HepG2 (cell line): ENCODE data around the gene AMIGO3. TPM values are rescaled to one million over a fixed set of nuclear protein-coding genes. Genes with fewer than 3 reads are reported as not detected.

Source experiments
- CREB1 ChIP-seq, 2 experiments: fragments of 450-650 bp in 1 of 2; IDR thresholded peaks; 2 replicates each; pipeline ENCODE4 v1.6.1; 2016 to 2017; ENCODE audit warnings: control low read depth in 1 of 2, mild to moderate bottlenecking in 1 of 2, missing compliant biosample characterization in 1 of 2, missing genetic modification characterization in 1 of 2
- GTF3A ChIP-seq: sonication (generic); formaldehyde crosslinking; conservative IDR thresholded peaks from 2 replicates; pipeline ENCODE4 v1.4.0; 2020; ENCODE audit warnings: mild to moderate bottlenecking, missing genetic modification reagents
- HCFC1 ChIP-seq: fragments of 150-350 bp; IDR thresholded peaks from 2 replicates; pipeline ENCODE4 v1.6.1; 2014; ENCODE audit warnings: low read depth, low read length
- HOXA3 ChIP-seq: sonication (generic); formaldehyde crosslinking; IDR thresholded peaks from 2 replicates; pipeline ENCODE4 v1.5.0; 2020; ENCODE audit warnings: missing genetic modification reagents
- IRX3 ChIP-seq: sonication (generic); formaldehyde crosslinking; IDR thresholded peaks from 2 replicates; pipeline ENCODE4 v1.8.1; 2023; ENCODE audit warnings: mild to moderate bottlenecking, low read depth, missing genetic modification reagents, borderline replicate concordance
- KLF16 ChIP-seq, 2 experiments: sonication (generic) in 1 of 2; formaldehyde crosslinking in 1 of 2; IDR thresholded peaks; 2 replicates each; pipeline versions ENCODE4 v1.6.1 to v1.8.0; 2016 to 2023; ENCODE audit warnings: missing genetic modification reagents in 2 of 2, missing compliant biosample characterization in 1 of 2
- KMT2A ChIP-seq: sonication (generic); formaldehyde crosslinking; IDR thresholded peaks from 2 replicates; pipeline ENCODE4 v1.4.0; 2020; ENCODE audit warnings: missing genetic modification reagents
- KMT2B ChIP-seq: IDR thresholded peaks from 2 replicates; pipeline ENCODE4 v1.6.1; 2016; ENCODE audit warnings: missing genetic modification reagents, missing compliant biosample characterization
- LCORL ChIP-seq, 2 experiments: fragments of 450-650 bp in 1 of 2; sonication (generic) in 1 of 2; formaldehyde crosslinking in 1 of 2; IDR thresholded peaks; 2 replicates each; pipeline versions ENCODE4 v1.5.0 to v1.6.1; 2017 to 2020; ENCODE audit warnings: antibody characterized with exemption in 1 of 2, missing genetic modification reagents in 1 of 2
- PAWR ChIP-seq: sonication (generic); formaldehyde crosslinking; IDR thresholded peaks from 2 replicates; pipeline ENCODE4 v1.4.0; 2020; ENCODE audit warnings: missing genetic modification reagents, mild to moderate bottlenecking, borderline replicate concordance
- PHF20 ChIP-seq: sonication (generic); formaldehyde crosslinking; IDR thresholded peaks from 2 replicates; pipeline ENCODE4 v1.5.0; 2020; ENCODE audit warnings: mild to moderate bottlenecking, missing genetic modification reagents
- RXRB ChIP-seq: IDR thresholded peaks from 2 replicates; pipeline ENCODE4 v1.6.1; 2016; ENCODE audit warnings: borderline replicate concordance, missing genetic modification reagents, missing compliant biosample characterization
- ZBTB21 ChIP-seq: sonication (generic); formaldehyde crosslinking; IDR thresholded peaks from 2 replicates; pipeline ENCODE4 v1.4.0; 2020; ENCODE audit warnings: missing genetic modification reagents
- ZBTB7A ChIP-seq: sonication (generic); formaldehyde crosslinking; IDR thresholded peaks from 2 replicates; pipeline ENCODE4 v1.8.0; 2022; ENCODE audit warnings: mild to moderate bottlenecking, missing genetic modification reagents
- ZNF143 ChIP-seq: sonication (generic); formaldehyde crosslinking; IDR thresholded peaks from 2 replicates; pipeline ENCODE4 v1.4.0; 2020; ENCODE audit warnings: missing genetic modification reagents
- ZNF614 ChIP-seq: IDR thresholded peaks from 2 replicates; pipeline ENCODE4 v1.6.1; 2018; ENCODE audit warnings: missing biosample characterization, missing genetic modification reagents, inconsistent platforms, borderline replicate concordance
- ZNF768 ChIP-seq: sonication (generic); formaldehyde crosslinking; IDR thresholded peaks from 2 replicates; pipeline ENCODE4 v1.4.0; 2020; ENCODE audit warnings: missing genetic modification reagents
- ZSCAN31 ChIP-seq: sonication (generic); formaldehyde crosslinking; IDR thresholded peaks from 2 replicates; pipeline ENCODE4 v1.5.0; 2020; ENCODE audit warnings: low read depth, mild to moderate bottlenecking, missing genetic modification reagents
- polyA plus RNA-seq, 8 experiments: library from polyadenylated mRNA; depleted of rRNA in 3 of 8; stranded (reverse) in 7 of 8; unstranded in 1 of 8; fragments of >200 nt; fragmentation: Illumina TruSeq in 4 of 8; extraction: Trizol in 4 of 8; gene quantifications; 2 replicates each; pipeline versions ENCODE4 v1.2.1 to v1.2.3, GENCODE V29; 2011 to 2016; ENCODE audit warnings: low read depth in 4 of 8, missing spikeins in 1 of 8, mixed read lengths in 1 of 8; ENCODE audit not compliant: insufficient read depth in 1 of 8
- total RNA-seq, 5 experiments: library from RNA; depleted of rRNA; stranded (reverse); fragments of >200 nt; fragmentation: Illumina TruSeq; extraction: Trizol; gene quantifications; 2 replicates each; pipeline ENCODE4 v1.2.3, GENCODE V29; 2016; ENCODE audit warnings: low read depth in 1 of 5
- TF ChIP-seq, protein P1 (sequence below): sonication (generic); formaldehyde crosslinking; IDR thresholded peaks from 2 replicates; pipeline ENCODE4 v1.4.0; 2020; ENCODE audit warnings: mild to moderate bottlenecking, low read depth, missing genetic modification reagents
- TF ChIP-seq, protein P2 (sequence below): sonication (generic); formaldehyde crosslinking; IDR thresholded peaks from 2 replicates; pipeline ENCODE4 v1.5.0; 2020; ENCODE audit warnings: missing genetic modification reagents
- TF ChIP-seq, protein P3 (sequence below): sonication (generic); formaldehyde crosslinking; IDR thresholded peaks from 2 replicates; pipeline ENCODE4 v1.5.0; 2020; ENCODE audit warnings: missing genetic modification reagents, mild to moderate bottlenecking, borderline replicate concordance
- TF ChIP-seq, protein P4 (sequence below): IDR thresholded peaks from 2 replicates; pipeline ENCODE4 v1.6.1; 2016; ENCODE audit warnings: low read depth, borderline replicate concordance
- TF ChIP-seq, protein P5 (sequence below): sonication (generic); formaldehyde crosslinking; conservative IDR thresholded peaks from 2 replicates; pipeline ENCODE4 v1.8.0; 2022; ENCODE audit warnings: mild to moderate bottlenecking, moderate library complexity, missing genetic modification reagents

AMIGO3 gene
- total and polyA plus RNA-seq, 2 of the 13 experiments (the other 11 are each of a cell fraction or from before 2014, with no cell fraction given), result 0.35 TPM; not detected in 1

DNA sequence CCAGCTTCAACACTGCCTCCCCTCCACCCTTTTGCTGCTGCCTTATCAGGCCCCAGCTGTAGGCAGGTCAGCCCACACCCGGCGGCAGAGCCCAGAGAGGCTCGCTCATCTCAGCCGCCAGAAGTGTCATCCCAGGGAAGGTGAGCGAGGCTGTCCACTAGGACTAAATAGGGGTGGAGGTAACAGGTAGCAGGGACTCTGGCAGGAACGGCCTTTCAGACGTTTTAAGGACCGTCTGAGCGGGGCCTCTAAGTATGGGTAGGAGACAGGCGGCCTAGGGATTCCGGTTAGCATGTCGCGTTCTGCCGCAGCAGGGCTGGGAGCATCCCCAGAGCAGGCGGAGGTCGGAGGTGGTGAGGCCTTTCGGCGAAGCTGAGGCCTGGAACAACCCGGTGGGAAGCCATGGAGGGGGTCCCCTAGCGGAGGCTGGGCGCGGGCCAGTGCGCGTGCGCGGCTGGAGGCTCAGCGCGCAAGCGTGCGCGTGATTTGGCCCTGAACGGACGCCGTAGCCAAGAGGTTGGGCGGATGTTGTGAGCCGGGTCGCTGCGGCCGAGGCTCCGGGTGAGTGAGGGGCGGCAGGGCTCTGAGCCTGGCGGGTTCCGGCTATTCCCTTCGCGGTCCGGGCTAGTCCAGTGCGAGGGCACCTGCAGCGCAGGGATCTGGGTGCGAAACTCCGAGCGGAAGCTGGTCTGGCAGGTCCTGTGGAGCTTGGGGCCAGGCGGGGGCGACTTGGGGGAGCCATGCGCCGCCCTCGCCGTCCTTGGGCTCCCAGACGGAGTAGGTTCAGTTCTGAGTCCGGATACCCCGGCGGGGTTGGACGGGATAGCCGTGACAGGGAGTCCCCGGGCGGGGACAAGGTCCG lies 30.2 kb downstream of the AMIGO3 start, which contains the start of the genes MST1 and RNF123 (continued):
- TF ChIP-seq, protein P1, sequence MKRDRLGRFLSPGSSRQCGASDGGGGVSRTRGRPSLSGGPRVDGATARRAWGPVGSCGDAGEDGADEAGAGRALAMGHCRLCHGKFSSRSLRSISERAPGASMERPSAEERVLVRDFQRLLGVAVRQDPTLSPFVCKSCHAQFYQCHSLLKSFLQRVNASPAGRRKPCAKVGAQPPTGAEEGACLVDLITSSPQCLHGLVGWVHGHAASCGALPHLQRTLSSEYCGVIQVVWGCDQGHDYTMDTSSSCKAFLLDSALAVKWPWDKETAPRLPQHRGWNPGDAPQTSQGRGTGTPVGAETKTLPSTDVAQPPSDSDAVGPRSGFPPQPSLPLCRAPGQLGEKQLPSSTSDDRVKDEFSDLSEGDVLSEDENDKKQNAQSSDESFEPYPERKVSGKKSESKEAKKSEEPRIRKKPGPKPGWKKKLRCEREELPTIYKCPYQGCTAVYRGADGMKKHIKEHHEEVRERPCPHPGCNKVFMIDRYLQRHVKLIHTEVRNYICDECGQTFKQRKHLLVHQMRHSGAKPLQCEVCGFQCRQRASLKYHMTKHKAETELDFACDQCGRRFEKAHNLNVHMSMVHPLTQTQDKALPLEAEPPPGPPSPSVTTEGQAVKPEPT (CRISPR knock-in tag), result 0 out of 2 replicates have a peak, but pooled peaks have one; percentile 51
- peak; percentile 89 for TF ChIP-seq KMT2B (CRISPR knock-in tag)
- TF ChIP-seq, protein P2, sequence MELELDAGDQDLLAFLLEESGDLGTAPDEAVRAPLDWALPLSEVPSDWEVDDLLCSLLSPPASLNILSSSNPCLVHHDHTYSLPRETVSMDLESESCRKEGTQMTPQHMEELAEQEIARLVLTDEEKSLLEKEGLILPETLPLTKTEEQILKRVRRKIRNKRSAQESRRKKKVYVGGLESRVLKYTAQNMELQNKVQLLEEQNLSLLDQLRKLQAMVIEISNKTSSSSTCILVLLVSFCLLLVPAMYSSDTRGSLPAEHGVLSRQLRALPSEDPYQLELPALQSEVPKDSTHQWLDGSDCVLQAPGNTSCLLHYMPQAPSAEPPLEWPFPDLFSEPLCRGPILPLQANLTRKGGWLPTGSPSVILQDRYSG (CRISPR knock-in tag), result no peak
- peak; percentile 49; the same call in 1 of the 2 replicates for TF ChIP-seq HCFC1
- TF ChIP-seq, protein P3, sequence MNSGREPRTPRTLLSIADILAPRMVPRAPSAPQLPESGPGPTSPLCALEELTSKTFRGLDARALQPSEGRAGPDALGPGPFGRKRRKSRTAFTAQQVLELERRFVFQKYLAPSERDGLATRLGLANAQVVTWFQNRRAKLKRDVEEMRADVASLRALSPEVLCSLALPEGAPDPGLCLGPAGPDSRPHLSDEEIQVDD, result 0 out of 2 replicates have a peak, but pooled peaks have one; percentile 36
- TF ChIP-seq KMT2A (CRISPR knock-in tag), result peak; percentile 84
- peak; percentile 90 for TF ChIP-seq PHF20
- 0 out of 2 replicates have a peak, but pooled peaks have one; percentile 42 for TF ChIP-seq ZBTB21
- peak; percentile 73 for TF ChIP-seq ZNF768
- 0 out of 2 replicates have a peak, but pooled peaks have one; percentile 20 for TF ChIP-seq RXRB (CRISPR knock-in tag)
- TF ChIP-seq HOXA3 (CRISPR knock-in tag), result peak; percentile 71; the same call in 1 of the 2 replicates
- peak in 1 of 2 experiments; percentile 85; a peak in 2 of 4 replicates for TF ChIP-seq KLF16 (CRISPR knock-in tag; IDR thresholded peaks at IDR 0.05)
- 0 out of 2 replicates have a peak, but pooled peaks have one; percentile 20 for TF ChIP-seq ZNF143 (CRISPR knock-in tag)
- TF ChIP-seq GTF3A (CRISPR knock-in tag), result 0 out of 2 replicates have a peak, but pooled peaks have one; percentile 53
- peak; percentile 53; the same call in 1 of the 2 replicates for TF ChIP-seq ZNF614
- peak; percentile 54; the same call in 1 of the 2 replicates for TF ChIP-seq ZSCAN31 (CRISPR knock-in tag)
- TF ChIP-seq, protein P4, sequence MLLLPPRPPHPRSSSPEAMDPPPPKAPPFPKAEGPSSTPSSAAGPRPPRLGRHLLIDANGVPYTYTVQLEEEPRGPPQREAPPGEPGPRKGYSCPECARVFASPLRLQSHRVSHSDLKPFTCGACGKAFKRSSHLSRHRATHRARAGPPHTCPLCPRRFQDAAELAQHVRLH (CRISPR knock-in tag), result peak; percentile 79; the same call in 1 of the 2 replicates
- peak; percentile 19; the same call in 1 of the 2 replicates for TF ChIP-seq CREB1 (IDR thresholded peaks at IDR 0.05)
- no peak for TF ChIP-seq CREB1 (CRISPR knock-in tag; IDR thresholded peaks at IDR 0.05)
- TF ChIP-seq PAWR (CRISPR knock-in tag), result no peak
- 0 out of 2 replicates have a peak, but pooled peaks have one; percentile 37 for TF ChIP-seq IRX3 (CRISPR knock-in tag)
- TF ChIP-seq LCORL (IDR thresholded peaks at IDR 0.05), result no peak
- TF ChIP-seq LCORL (CRISPR knock-in tag; IDR thresholded peaks at IDR 0.05), result peak; percentile 67; the same call in 1 of the 2 replicates
- TF ChIP-seq ZBTB7A (CRISPR knock-in tag), result peak; percentile 56; the same call in 1 of the 2 replicates
- TF ChIP-seq, protein P5, sequence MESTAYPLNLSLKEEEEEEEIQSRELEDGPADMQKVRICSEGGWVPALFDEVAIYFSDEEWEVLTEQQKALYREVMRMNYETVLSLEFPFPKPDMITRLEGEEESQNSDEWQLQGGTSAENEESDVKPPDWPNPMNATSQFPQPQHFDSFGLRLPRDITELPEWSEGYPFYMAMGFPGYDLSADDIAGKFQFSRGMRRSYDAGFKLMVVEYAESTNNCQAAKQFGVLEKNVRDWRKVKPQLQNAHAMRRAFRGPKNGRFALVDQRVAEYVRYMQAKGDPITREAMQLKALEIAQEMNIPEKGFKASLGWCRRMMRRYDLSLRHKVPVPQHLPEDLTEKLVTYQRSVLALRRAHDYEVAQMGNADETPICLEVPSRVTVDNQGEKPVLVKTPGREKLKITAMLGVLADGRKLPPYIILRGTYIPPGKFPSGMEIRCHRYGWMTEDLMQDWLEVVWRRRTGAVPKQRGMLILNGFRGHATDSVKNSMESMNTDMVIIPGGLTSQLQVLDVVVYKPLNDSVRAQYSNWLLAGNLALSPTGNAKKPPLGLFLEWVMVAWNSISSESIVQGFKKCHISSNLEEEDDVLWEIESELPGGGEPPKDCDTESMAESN (CRISPR knock-in tag), result peak; percentile 95
